HL-60 (cell line): ENCODE results near the gene MYOF.

Experiments
- CTCF ChIP-seq: IDR thresholded peaks from one replicate; pipeline ENCODE4 v1.5.1; 2011; ENCODE audit warnings: low read length, control low read depth, inconsistent platforms; ENCODE audit not compliant: insufficient read depth
- GABPA ChIP-seq: IDR thresholded peaks from 2 replicates; pipeline ENCODE4 v1.6.1; 2012; ENCODE audit warnings: low read depth
- TF ChIP-seq, protein P1 (sequence below): IDR thresholded peaks from 2 replicates; pipeline ENCODE4 v1.6.1; 2012; ENCODE audit warnings: low read depth; ENCODE audit not compliant: insufficient replicate concordance

- TF ChIP-seq CTCF (peak; percentile 91), GABPA (no peak)
- TF ChIP-seq, protein P1, sequence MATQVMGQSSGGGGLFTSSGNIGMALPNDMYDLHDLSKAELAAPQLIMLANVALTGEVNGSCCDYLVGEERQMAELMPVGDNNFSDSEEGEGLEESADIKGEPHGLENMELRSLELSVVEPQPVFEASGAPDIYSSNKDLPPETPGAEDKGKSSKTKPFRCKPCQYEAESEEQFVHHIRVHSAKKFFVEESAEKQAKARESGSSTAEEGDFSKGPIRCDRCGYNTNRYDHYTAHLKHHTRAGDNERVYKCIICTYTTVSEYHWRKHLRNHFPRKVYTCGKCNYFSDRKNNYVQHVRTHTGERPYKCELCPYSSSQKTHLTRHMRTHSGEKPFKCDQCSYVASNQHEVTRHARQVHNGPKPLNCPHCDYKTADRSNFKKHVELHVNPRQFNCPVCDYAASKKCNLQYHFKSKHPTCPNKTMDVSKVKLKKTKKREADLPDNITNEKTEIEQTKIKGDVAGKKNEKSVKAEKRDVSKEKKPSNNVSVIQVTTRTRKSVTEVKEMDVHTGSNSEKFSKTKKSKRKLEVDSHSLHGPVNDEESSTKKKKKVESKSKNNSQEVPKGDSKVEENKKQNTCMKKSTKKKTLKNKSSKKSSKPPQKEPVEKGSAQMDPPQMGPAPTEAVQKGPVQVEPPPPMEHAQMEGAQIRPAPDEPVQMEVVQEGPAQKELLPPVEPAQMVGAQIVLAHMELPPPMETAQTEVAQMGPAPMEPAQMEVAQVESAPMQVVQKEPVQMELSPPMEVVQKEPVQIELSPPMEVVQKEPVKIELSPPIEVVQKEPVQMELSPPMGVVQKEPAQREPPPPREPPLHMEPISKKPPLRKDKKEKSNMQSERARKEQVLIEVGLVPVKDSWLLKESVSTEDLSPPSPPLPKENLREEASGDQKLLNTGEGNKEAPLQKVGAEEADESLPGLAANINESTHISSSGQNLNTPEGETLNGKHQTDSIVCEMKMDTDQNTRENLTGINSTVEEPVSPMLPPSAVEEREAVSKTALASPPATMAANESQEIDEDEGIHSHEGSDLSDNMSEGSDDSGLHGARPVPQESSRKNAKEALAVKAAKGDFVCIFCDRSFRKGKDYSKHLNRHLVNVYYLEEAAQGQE, result no peak
Observed at GRCh38 chr10:93376372-93377293, 105.5 kb downstream of the MYOF start.
